NCI-H748 treated with DMSO at 0.1 percent for 48 hours (cell line): ENCODE data around the gene GLP1R.

Experiments used
- DNase-seq: peaks from one replicate; lab custom pipeline; 2025; lab: John Stamatoyannopoulos, UW

The GLP1R gene

GRCh38 chr6:39062014-39062740, 13.6 kb downstream of the GLP1R start:
- peak; percentile 76 for DNase-seq

GRCh38 chr6:39063526-39063925, 14.9 kb downstream of the GLP1R start:
- no peak for DNase-seq

GRCh38 chr6:39065561-39065960, 17.0 kb downstream of the GLP1R start:
- DNase-seq = no peak

GRCh38 chr6:39068391-39068790, 19.8 kb downstream of the GLP1R start:
- no peak for DNase-seq

GRCh38 chr6:39072830-39073229, 24.2 kb downstream of the GLP1R start:
- no peak for DNase-seq

- no peak for DNase-seq
Measured at GRCh38 chr6:39073471-39074355, 25.1 kb downstream of the GLP1R start.

- DNase-seq = no peak
Measured at GRCh38 chr6:39074486-39074885, 25.9 kb downstream of the GLP1R start.

- no peak for DNase-seq
Measured at GRCh38 chr6:39075010-39075686, 26.6 kb downstream of the GLP1R start.

- DNase-seq = no peak
Measured at GRCh38 chr6:39075807-39076622, 27.4 kb downstream of the GLP1R start.

- no peak for DNase-seq
Measured at GRCh38 chr6:39076623-39077535, 28.3 kb downstream of the GLP1R start.

GRCh38 chr6:39077882-39078594, 29.5 kb downstream of the GLP1R start:
- no peak for DNase-seq

- DNase-seq = no peak
Measured at GRCh38 chr6:39078695-39079094, 30.1 kb downstream of the GLP1R start.

GRCh38 chr6:39079197-39080125, 30.9 kb downstream of the GLP1R start:
- no peak for DNase-seq

GRCh38 chr6:39080246-39080875, 31.8 kb downstream of the GLP1R start:
- no peak for DNase-seq

- no peak for DNase-seq
Measured at GRCh38 chr6:39082310-39082709, 33.7 kb downstream of the GLP1R start.

GRCh38 chr6:39083231-39083634, 34.7 kb downstream of the GLP1R start:
- no peak for DNase-seq

GRCh38 chr6:39084506-39084905, 35.9 kb downstream of the GLP1R start:
- DNase-seq = no peak

- DNase-seq = no peak
Measured at GRCh38 chr6:39085129-39085797, 36.7 kb downstream of the GLP1R start.
